AG10803 (cell line): Measurements from ENCODE around the gene MICAL2.
A peak's percentile ranks its signal among the peaks of the same experiment; 100 is the strongest.

Experiments
- DNase-seq: peaks from one replicate; pipeline ENCODE4 v3.0.0; 2010; ENCODE audit warnings: low read depth
- H3K4me3 ChIP-seq: 2 replicates; pipeline ENCODE4 v1.5.1; 2011; ENCODE audit warnings: mild to moderate bottlenecking, low read length, control low read depth
- TF ChIP-seq, protein P1 (sequence below): conservative IDR thresholded peaks from 2 replicates; pipeline ENCODE4 v1.5.1; 2011; ENCODE audit warnings: mild to moderate bottlenecking, low read length, control low read depth, inconsistent platforms

The MICAL2 gene

GRCh38 chr11:12156301-12157140, 46.1 kb downstream of the MICAL2 start:
- no peak overlapping the region for H3K4me3 ChIP-seq
- TF ChIP-seq, protein P1, sequence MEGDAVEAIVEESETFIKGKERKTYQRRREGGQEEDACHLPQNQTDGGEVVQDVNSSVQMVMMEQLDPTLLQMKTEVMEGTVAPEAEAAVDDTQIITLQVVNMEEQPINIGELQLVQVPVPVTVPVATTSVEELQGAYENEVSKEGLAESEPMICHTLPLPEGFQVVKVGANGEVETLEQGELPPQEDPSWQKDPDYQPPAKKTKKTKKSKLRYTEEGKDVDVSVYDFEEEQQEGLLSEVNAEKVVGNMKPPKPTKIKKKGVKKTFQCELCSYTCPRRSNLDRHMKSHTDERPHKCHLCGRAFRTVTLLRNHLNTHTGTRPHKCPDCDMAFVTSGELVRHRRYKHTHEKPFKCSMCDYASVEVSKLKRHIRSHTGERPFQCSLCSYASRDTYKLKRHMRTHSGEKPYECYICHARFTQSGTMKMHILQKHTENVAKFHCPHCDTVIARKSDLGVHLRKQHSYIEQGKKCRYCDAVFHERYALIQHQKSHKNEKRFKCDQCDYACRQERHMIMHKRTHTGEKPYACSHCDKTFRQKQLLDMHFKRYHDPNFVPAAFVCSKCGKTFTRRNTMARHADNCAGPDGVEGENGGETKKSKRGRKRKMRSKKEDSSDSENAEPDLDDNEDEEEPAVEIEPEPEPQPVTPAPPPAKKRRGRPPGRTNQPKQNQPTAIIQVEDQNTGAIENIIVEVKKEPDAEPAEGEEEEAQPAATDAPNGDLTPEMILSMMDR: no peak
- no peak for DNase-seq

GRCh38 chr11:12157241-12157661, 46.9 kb downstream of the MICAL2 start:
- peak; percentile 92 for DNase-seq
- TF ChIP-seq, protein P1: no peak
- H3K4me3 ChIP-seq: no peak overlapping the region

DNA sequence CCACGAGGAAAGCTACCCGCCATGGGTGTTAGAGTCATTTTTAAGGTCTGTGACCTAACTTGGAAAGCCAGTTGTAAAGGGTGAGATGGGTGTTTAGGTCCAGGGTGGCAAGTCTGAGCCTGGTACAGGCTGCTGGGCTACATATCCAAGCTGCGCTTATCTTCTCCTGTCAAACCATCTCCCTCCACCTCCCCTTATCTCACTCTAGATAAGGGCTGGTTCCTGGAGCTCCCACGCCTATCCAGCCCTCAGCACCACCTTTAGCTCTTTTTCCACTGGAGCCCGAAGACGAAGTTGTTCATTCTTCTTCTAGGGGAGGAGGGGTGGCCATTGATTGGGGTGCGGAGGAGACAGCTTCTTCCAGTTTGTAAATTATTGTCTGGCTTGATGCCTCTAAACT, 48.5 kb downstream of the MICAL2 start:
- TF ChIP-seq, protein P1: no peak
- no peak overlapping the region for H3K4me3 ChIP-seq
- no peak for DNase-seq

DNA sequence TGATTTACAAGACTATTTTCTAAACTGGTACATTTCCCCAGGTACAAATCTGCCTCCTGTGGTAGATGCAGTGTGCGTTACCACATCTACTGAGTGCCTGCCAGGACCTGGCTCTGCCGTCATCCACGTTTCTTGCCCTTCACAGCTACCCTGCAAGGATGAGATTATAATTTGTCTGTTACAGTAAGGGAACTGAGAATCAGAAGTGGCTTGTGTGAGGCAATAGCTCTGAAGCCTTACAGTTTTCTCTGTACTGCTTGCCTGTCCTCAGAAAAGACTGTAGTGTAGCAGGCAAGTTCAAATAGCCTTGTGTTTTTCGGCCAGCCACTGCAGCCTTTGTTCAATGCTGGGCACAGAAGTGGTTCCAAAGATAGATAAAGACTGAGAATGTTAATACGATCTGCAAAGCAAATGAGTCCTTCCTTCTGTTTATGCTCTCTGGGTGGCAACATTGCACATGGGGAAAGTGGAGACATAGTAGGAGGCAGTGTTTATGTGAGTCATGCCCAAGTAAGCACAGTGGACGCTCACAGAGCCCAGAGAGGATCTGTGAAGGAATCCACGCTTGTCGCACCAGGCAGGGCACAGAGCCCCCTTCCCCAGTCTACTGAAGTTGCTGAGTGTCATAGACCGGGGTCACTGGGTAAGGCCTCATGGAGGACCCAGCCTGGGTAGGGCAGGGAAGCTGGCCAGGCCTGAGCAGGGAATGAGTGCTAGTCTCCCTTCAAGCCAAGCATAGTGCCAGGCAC, 49.1 kb downstream of the MICAL2 start:
- H3K4me3 ChIP-seq: no peak overlapping the region
- TF ChIP-seq, protein P1: peak; percentile 40
- DNase-seq: peak; percentile 85

- no peak overlapping the region for H3K4me3 ChIP-seq
- DNase-seq: no peak
- TF ChIP-seq, protein P1: no peak
Measured at GRCh38 chr11:12160231-12160630, 49.8 kb downstream of the MICAL2 start.

DNA sequence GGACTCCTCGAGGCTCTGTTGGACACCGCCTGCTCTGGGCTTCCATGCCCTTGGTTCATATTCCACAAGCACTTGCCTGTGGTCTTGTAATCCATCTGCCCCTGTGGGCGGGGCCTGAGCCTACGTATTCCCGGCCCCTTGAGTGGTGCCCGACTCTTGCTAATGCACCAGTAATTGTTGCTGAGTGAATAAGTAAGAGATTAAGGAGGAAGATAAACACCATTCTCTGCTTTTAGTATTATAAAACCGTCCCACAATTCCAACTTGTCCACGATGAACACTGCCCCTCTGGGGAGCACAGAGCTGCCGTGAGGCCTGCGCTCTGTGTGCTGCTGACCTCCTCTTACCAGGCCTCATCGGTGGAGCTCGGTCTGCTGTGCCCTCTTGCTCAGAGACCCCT, 50.3 kb downstream of the MICAL2 start:
- no peak overlapping the region for H3K4me3 ChIP-seq
- TF ChIP-seq, protein P1: no peak
- no peak for DNase-seq
